Spinal cord (tissue), 10 donors: Measurements from ENCODE around the gene PRR29. TPM values are rescaled to one million over a fixed set of nuclear protein-coding genes. Genes with fewer than 3 reads are reported as not detected.
A peak's percentile ranks its signal among the peaks of the same experiment; 100 is the strongest.

ENCODE experiments used
- DNase-seq, 6 donors: peaks; one replicate each; pipeline versions ENCODE4 v3.0.0 to v3.0.0-alpha.2; 2013 to 2015; ENCODE audit warnings: low spot score in 6 of 6, low read depth in 4 of 6
- H3K27ac ChIP-seq: one replicate; pipeline ENCODE4 v1.5.1; 2013; ENCODE audit warnings: low read depth, low read length, control low read depth
- H3K27me3 ChIP-seq: one replicate; pipeline ENCODE4 v1.6.1; 2013; ENCODE audit warnings: low read length; ENCODE audit not compliant: control insufficient read depth, insufficient read depth
- H3K36me3 ChIP-seq: one replicate; pipeline ENCODE4 v1.6.1; 2013; ENCODE audit warnings: low read length; ENCODE audit not compliant: control insufficient read depth, insufficient read depth
- H3K4me1 ChIP-seq: one replicate; pipeline ENCODE4 v1.6.1; 2013; ENCODE audit warnings: low read length; ENCODE audit not compliant: control insufficient read depth, insufficient read depth
- H3K4me3 ChIP-seq: one replicate; pipeline ENCODE4 v1.5.1; 2013; ENCODE audit warnings: low read depth, low read length, control low read depth
- H3K9me3 ChIP-seq: one replicate; pipeline ENCODE4 v1.6.1; 2013; ENCODE audit warnings: low read length; ENCODE audit not compliant: control insufficient read depth, insufficient read depth
- WGBS: methylation state at CpG from one replicate; pipeline ENCODE4 v1.1.5; 2013; ENCODE audit warnings: missing lambda C conversion rate; ENCODE audit not compliant: insufficient coverage; 5-methylcytosine and 5-hydroxymethylcytosine counted together
- polyA plus RNA-seq, 2 donors: library from polyadenylated mRNA; unstranded; fragments of 120-200 nt; gene quantifications; one replicate each; pipeline ENCODE4 v1.2.1, GENCODE V29; 2013; ENCODE audit not compliant: insufficient read length in 2 of 2
- total RNA-seq, 2 donors: library from RNA; depleted of rRNA in 1 of 2; stranded (reverse); fragments of 120-200 nt in 1 of 2; fragments of >200 nt in 1 of 2; gene quantifications; one replicate each; pipeline versions ENCODE4 v1.2.3 to v1.2.4, GENCODE V29; 2013 to 2014
- donor health status: healthy.

The PRR29 gene
- total and polyA plus RNA-seq, 4 donors, result 2.8 to 17.7 (median 12.9) TPM

- H3K27ac ChIP-seq, result no peak overlapping the region
- DNase-seq, result no peak
- no peaks in the 10 kb centered on the region for H3K9me3 ChIP-seq
- no peak overlapping the region for H3K4me3 ChIP-seq
- H3K36me3 ChIP-seq, result no peaks in the 10 kb centered on the region
- H3K4me1 ChIP-seq, result peaks cover 3% of the 10 kb centered on the region
- 86% methylated on average over 5 of the region's 5 CpGs for WGBS
- H3K27me3 ChIP-seq, result peaks cover 6% of the 10 kb centered on the region
Measured at GRCh38 chr17:64022611-64023063, 24.5 kb downstream of the PRR29 start.

DNA sequence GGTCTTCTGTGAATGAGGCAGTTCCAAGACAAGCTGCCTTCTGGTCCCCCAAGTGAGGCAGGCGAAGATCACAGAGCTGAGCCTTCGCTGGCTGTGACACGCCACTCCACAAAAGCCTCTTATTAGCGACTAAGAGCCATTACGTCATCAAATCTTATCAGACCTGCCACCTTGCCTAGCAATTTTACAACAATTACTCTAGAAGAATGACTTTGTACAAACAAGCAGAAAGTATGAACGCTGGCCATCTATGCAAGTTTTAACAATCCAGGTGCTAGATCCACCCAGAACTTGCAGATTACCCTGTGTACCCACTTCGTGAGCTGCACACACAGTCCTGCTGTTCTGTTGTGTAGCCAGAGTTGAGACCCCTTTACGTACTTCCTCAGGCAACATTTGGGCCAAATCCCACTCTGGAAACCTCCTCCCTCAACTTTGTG is 26.1 kb downstream of the PRR29 start:
- Histone ChIP-seq H3K4me1 (peaks cover 3% of the 10 kb centered on the region), H3K27me3 (peaks cover 6% of the 10 kb centered on the region), H3K36me3 (no peaks in the 10 kb centered on the region), H3K4me3 (no peak overlapping the region), H3K9me3 (no peaks in the 10 kb centered on the region), H3K27ac (no peak overlapping the region)
- DNase-seq, result no peak
- 85% methylated on average over 8 of the region's 8 CpGs for WGBS

- no peak overlapping the region for H3K27ac ChIP-seq
Measured at GRCh38 chr17:64024781-64025731, 26.9 kb downstream of the PRR29 start.

DNA sequence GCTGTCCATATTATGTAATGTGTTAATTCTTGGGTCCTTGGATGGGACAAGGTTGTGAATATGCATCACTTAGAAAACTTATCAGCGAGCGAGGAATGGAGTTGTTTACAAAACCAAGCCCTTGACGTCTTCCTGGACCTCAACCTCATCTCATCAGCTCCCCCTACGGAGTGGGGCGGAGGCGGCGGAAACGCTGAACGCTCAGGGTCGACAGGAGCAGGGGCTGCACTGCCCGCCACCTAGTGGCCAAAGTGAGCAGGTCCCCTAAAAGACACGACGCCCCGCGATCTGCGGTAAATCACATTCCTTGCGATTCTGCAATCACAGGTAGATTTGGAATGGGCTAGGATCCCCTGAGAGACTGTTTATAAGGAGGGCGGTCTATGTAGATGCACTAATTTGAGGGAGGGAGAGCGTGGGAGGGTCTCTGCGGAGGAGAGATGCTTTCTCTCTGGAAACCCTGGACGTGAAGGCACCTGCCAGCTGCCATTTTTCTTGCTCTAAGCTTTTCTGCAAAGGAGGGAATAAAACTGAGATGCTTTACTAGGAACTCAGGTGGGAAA is 27.7 kb downstream of the PRR29 start:
- Histone ChIP-seq H3K36me3 (no peaks in the 10 kb centered on the region), H3K9me3 (no peaks in the 10 kb centered on the region), H3K27ac (no peak overlapping the region), H3K27me3 (peaks cover 6% of the 10 kb centered on the region), H3K4me3 (no peak overlapping the region), H3K4me1 (peaks cover 3% of the 10 kb centered on the region)
- WGBS, result 6% methylated on average over 20 of the region's 21 CpGs
- peak in 3 of 6 donors; percentile 5 to 66 (median 51) for DNase-seq

More at GRCh38 chr17:64024781-64025731, 26.9 kb downstream of the PRR29 start:
- DNase-seq, result no peak
- Histone ChIP-seq H3K4me1 (peaks cover 3% of the 10 kb centered on the region), H3K4me3 (no peak overlapping the region), H3K27me3 (peaks cover 6% of the 10 kb centered on the region), H3K36me3 (no peaks in the 10 kb centered on the region), H3K9me3 (no peaks in the 10 kb centered on the region)
- WGBS, result 82% methylated on average over 7 of the region's 19 CpGs

DNA sequence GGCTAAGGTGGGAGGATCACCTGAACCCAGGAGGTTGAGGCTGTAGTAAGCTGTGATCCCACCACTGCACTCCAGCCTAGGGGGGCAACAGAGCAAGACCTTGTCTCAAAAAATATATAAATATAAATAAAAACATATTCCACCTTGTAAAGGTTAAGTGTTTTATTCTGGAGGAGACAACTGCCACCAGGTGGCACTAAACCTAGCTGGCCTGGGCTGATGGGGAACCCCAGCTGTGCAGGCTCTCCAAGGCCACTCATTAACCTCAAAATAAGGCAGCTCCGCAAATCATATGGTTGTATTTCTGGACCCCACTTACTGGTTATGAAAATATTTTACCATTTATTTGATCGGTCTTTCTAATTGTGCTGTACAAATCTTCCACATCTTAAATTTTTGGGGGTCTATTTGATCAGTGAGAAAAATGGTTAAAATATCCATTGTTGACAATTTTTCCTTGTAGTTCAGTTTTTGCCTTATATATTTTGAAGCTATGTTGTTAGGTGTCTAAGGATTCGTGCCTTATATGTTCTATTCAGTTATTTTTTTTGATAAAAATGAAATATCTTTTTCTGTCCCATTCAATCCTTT is 30.8 kb downstream of the PRR29 start:
- H3K4me3 ChIP-seq, result no peak overlapping the region
- no peak overlapping the region for H3K27ac ChIP-seq
- DNase-seq, result peak in 3 of 6 donors; percentile 23 to 79 (median 60)
- no CpG with 5 or more reads among the region's 3 CpGs for whole genome bisulfite sequencing
- no peaks in the 10 kb centered on the region for H3K36me3 ChIP-seq
- H3K9me3 ChIP-seq, result no peaks in the 10 kb centered on the region
- peaks cover 3% of the 10 kb centered on the region for H3K4me1 ChIP-seq
- peaks cover 6% of the 10 kb centered on the region for H3K27me3 ChIP-seq

- DNase-seq, result no peak
- Histone ChIP-seq H3K27ac (no peak overlapping the region), H3K4me3 (no peak overlapping the region), H3K9me3 (no peaks in the 10 kb centered on the region), H3K4me1 (no peaks in the 10 kb centered on the region), H3K36me3 (no peaks in the 10 kb centered on the region), H3K27me3 (no peaks in the 10 kb centered on the region)
- no CpG with 5 or more reads among the region's 4 CpGs for WGBS
Measured at GRCh38 chr17:64032081-64032480, 33.9 kb downstream of the PRR29 start.

- no peak overlapping the region for H3K27ac ChIP-seq
- no peaks in the 10 kb centered on the region for H3K9me3 ChIP-seq
- no peak for DNase-seq
- 74% methylated on average over 9 of the region's 14 CpGs for WGBS
- H3K27me3 ChIP-seq, result no peaks in the 10 kb centered on the region
- no peak overlapping the region for H3K4me3 ChIP-seq
- H3K36me3 ChIP-seq, result peaks cover 4% of the 10 kb centered on the region
- H3K4me1 ChIP-seq, result peaks cover 3% of the 10 kb centered on the region
Measured at GRCh38 chr17:64036198-64036922, 38.2 kb downstream of the PRR29 start.

DNA sequence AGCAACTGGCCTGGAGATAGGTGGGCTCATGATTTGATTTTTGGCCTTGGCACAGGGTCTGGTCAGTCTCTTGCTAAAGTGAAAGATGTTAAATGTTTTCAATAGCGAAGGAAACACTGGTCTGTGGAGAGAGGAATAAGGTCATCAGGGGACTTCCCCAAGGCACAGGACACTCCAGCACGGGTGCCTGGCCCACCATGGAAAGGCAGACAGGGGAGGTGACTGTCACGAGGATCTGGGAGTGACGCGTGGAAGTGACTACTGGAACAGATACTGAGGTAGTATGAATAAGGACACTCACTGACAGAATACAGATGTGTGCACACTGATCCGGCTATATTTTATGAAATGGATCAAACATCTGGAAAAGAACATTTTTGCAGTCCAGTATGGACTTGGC is 39.0 kb downstream of the PRR29 start:
- H3K27ac ChIP-seq, result no peak overlapping the region
- H3K4me1 ChIP-seq, result peaks cover 3% of the 10 kb centered on the region
- H3K4me3 ChIP-seq, result no peak overlapping the region
- H3K27me3 ChIP-seq, result no peaks in the 10 kb centered on the region
- no peaks in the 10 kb centered on the region for H3K9me3 ChIP-seq
- WGBS, result 91% methylated on average over 6 of the region's 6 CpGs
- no peak for DNase-seq
- peaks cover 4% of the 10 kb centered on the region for H3K36me3 ChIP-seq

DNA sequence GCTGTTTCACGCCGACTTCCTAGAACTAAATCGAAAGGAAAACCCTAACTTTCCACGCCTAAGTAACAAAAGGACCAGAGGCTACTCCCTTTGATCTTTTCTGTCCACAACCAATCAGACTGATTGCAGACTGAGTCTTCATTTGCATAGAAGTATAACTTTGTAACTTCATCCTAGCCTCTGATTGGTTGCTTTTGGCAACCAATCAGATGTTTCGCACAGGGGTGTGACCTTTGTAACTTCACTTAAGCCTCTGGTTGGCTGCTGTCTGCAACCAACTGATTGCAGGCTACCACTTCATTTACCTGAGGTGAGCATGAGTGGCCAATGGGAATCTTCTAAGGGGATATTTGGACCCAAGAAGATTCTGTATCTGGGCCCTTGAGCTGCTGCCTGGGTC is 39.7 kb downstream of the PRR29 start:
- Histone ChIP-seq H3K27me3 (no peaks in the 10 kb centered on the region), H3K4me1 (peaks cover 3% of the 10 kb centered on the region), H3K27ac (no peak overlapping the region), H3K9me3 (no peaks in the 10 kb centered on the region), H3K4me3 (no peak overlapping the region), H3K36me3 (peaks cover 5% of the 10 kb centered on the region)
- no peak for DNase-seq
- WGBS, result 93% methylated on average over 5 of the region's 5 CpGs
